Stomach (tissue), 9 donors: ENCODE data around the gene SNX9. TPM values are rescaled to one million over a fixed set of nuclear protein-coding genes. Genes with fewer than 3 reads are reported as not detected.
"Not testable (repeated sequence)": the region's sequence is repeated elsewhere in the genome, so short reads cannot be mapped to it uniquely, and the experiment has no call there.

Experiments used
- DNase-seq, 2 donors: peaks; one replicate each; pipeline versions ENCODE4 v3.0.0 to v3.0.0-alpha.2; 2013 to 2019
- H3K27ac ChIP-seq, 5 donors: fragments of 200-600 bp in 4 of 5; sonication (generic) in 4 of 5; one replicate each; pipeline ENCODE4 v1.5.1; 2013 to 2019; ENCODE audit warnings: mild to moderate bottlenecking in 1 of 5, moderate library complexity in 1 of 5
- H3K27me3 ChIP-seq, 3 donors: fragments of 200-600 bp; sonication (generic); one replicate each; pipeline ENCODE4 v1.5.1; 2017 to 2019; ENCODE audit warnings: mixed run types in 1 of 3
- H3K36me3 ChIP-seq, 4 donors: fragments of 200-600 bp; sonication (generic); 1 replicate in 3 of 4; 2 replicates in 1 of 4; pipeline ENCODE4 v1.5.1; 2016 to 2019
- H3K4me1 ChIP-seq, 4 donors: fragments of 200-600 bp; sonication (generic); one replicate each; pipeline ENCODE4 v1.5.1; 2016 to 2019
- H3K4me3 ChIP-seq, 4 donors: fragments of 200-600 bp; sonication (generic) in 3 of 4; one replicate each; pipeline ENCODE4 v1.5.1; 2016 to 2019; ENCODE audit warnings: mild to moderate bottlenecking in 1 of 4
- H3K9me3 ChIP-seq, 4 donors: fragments of 200-600 bp; sonication (generic); one replicate each; pipeline ENCODE4 v1.5.1; 2016 to 2019
- EP300 ChIP-seq: sonication (generic); formaldehyde crosslinking; IDR thresholded peaks from one replicate; pipeline ENCODE4 v1.6.1; 2017; ENCODE audit warnings: antibody characterized with exemption
- POLR2A ChIP-seq, 4 donors: fragments of 450-650 bp; IDR thresholded peaks; one replicate each; pipeline ENCODE4 v1.6.1; 2016; ENCODE audit warnings: antibody characterized with exemption in 4 of 4, control low read depth in 2 of 4, mild to moderate bottlenecking in 1 of 4, moderate library complexity in 1 of 4
- POLR2AphosphoS5 ChIP-seq, 3 donors: sonication (generic); formaldehyde crosslinking; IDR thresholded peaks; one replicate each; pipeline ENCODE4 v1.6.1; 2016; ENCODE audit warnings: antibody characterized with exemption in 3 of 3
- WGBS, 5 donors: extraction: QIAGEN DNeasy Blood & Tissue Kit in 3 of 5; methylation state at CpG; one replicate each; pipeline versions ENCODE4 v1.1.5 to v1.1.7; 2013 to 2018; 5-methylcytosine and 5-hydroxymethylcytosine counted together
- intact Hi-C: fragments of 100-400 bp; cut with DNase I; formaldehyde crosslinking; loops from one replicate; pipeline ENCODE4 v1.15.1; 2023; ENCODE audit warnings: low total_unique reads
- polyA plus RNA-seq, 3 donors: library from polyadenylated mRNA; stranded (reverse); fragments of 200-250 nt; gene quantifications; one replicate each; pipeline ENCODE4 v1.2.3, GENCODE V29; 2013
- total RNA-seq, 5 donors: library from RNA; depleted of rRNA; stranded (reverse); fragments of >200 nt; gene quantifications; one replicate each; pipeline versions ENCODE4 v1.1.0 to v1.2.3, GENCODE V29; 2014 to 2016
- TF ChIP-seq, protein P1 (sequence below), 7 experiments: fragments of 450-650 bp in 4 of 7; fragments of 200-600 bp in 3 of 7; sonication (generic) in 3 of 7; IDR thresholded peaks; one replicate each; pipeline ENCODE4 v1.5.1; 2016 to 2019; ENCODE audit warnings: antibody characterized with exemption in 7 of 7, control low read depth in 2 of 7, mild to moderate bottlenecking in 1 of 7
- donor health status: healthy with polysubstance abuse.
- donor health status: Bipolar disorder and iron deficiency.
- donor health status: healthy.

SNX9 gene
- total and polyA plus RNA-seq, 8 donors, result 21.4 to 58.7 (median 38.7) TPM

DNA sequence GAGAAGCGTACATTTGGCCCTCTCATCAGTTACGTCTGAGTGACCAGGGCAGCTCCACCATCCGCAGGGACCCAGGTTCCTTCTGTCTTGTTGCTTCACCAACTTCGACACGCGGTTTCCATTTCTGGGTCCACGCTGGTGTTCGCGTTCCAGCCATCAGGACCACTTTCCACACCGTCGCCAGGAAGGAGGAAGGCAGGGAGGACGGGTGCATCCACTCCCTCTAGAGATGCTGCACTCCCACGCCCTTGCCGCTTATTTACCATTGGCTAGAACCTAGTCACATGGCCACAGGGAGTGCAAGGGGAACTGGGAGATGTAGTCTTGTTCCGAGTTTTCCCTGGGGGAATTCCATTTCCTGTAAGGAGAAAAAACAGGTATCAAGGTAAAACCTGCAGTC, 33.2 kb upstream of the SNX9 start:
- H3K27ac ChIP-seq, result no peak overlapping the region
- no peaks in the 10 kb centered on the region for H3K36me3 ChIP-seq
- TF ChIP-seq POLR2A (IDR thresholded peaks at IDR 0.05), result no peak
- TF ChIP-seq EP300, result no peak
- TF ChIP-seq, protein P1, sequence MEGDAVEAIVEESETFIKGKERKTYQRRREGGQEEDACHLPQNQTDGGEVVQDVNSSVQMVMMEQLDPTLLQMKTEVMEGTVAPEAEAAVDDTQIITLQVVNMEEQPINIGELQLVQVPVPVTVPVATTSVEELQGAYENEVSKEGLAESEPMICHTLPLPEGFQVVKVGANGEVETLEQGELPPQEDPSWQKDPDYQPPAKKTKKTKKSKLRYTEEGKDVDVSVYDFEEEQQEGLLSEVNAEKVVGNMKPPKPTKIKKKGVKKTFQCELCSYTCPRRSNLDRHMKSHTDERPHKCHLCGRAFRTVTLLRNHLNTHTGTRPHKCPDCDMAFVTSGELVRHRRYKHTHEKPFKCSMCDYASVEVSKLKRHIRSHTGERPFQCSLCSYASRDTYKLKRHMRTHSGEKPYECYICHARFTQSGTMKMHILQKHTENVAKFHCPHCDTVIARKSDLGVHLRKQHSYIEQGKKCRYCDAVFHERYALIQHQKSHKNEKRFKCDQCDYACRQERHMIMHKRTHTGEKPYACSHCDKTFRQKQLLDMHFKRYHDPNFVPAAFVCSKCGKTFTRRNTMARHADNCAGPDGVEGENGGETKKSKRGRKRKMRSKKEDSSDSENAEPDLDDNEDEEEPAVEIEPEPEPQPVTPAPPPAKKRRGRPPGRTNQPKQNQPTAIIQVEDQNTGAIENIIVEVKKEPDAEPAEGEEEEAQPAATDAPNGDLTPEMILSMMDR (IDR thresholded peaks at IDR 0.05), result no peak
- TF ChIP-seq POLR2AphosphoS5 (IDR thresholded peaks at IDR 0.05), result no peak
- H3K9me3 ChIP-seq, result no peaks in the 10 kb centered on the region
- no peak for DNase-seq
- no peak overlapping the region for H3K4me3 ChIP-seq
- 87 to 92% (median 90%) methylated on average over 13 to 15 of the region's 15 CpGs for WGBS, 5 donors
- H3K27me3 ChIP-seq, result no peaks in the 10 kb centered on the region
- intact Hi-C loops, result no loop called here
- H3K4me1 ChIP-seq, result peaks cover 0 to 17% (median 10%) of the 10 kb centered on the region in 4 donors

DNA sequence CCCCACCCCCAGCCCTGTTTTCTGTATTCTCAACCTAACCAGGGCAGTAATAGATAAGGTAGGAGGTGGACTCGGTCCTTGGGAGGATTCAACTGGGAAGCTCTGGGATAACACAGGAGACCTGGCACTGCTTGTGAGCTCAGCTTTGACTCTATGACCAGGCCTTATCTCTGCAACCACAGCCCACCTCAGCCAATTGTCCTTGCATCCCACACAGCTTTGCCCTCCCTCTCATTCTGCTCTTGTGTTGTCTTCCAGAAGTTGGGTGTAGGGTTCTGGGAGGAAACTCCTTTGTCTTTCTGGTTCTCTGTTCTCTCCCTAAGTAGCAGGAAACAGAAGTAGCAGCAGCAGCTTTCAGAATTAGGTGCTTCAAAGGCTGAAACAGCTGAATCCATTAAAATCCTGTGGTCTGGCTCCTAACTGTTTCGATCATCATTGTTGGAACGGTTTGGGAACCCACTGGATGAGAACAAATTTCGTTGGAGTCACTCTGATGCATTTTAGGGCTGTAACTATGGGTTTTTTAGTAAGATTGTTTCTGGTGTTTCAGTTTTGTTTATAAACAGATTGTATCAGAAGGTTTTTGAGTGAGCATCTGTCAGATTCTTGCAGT, 32.4 kb upstream of the SNX9 start:
- Histone ChIP-seq H3K36me3 (no peaks in the 10 kb centered on the region), H3K27me3 (no peaks in the 10 kb centered on the region), H3K4me3 (no peak overlapping the region), H3K9me3 (no peaks in the 10 kb centered on the region), H3K27ac (peak overlapping the region in 3 of 5 donors; percentile 2 to 28 (median 25)), H3K4me1 (peaks cover 0 to 17% (median 10%) of the 10 kb centered on the region in 4 donors)
- intact Hi-C loops, result no loop called here
- TF ChIP-seq POLR2AphosphoS5 (IDR thresholded peaks at IDR 0.05), result no peak
- TF ChIP-seq, protein P1 (IDR thresholded peaks at IDR 0.05), result no peak
- no peak for DNase-seq
- WGBS, 5 donors, result 46 to 70% (median 54%) methylated on average over 4 of the region's 4 CpGs

DNA sequence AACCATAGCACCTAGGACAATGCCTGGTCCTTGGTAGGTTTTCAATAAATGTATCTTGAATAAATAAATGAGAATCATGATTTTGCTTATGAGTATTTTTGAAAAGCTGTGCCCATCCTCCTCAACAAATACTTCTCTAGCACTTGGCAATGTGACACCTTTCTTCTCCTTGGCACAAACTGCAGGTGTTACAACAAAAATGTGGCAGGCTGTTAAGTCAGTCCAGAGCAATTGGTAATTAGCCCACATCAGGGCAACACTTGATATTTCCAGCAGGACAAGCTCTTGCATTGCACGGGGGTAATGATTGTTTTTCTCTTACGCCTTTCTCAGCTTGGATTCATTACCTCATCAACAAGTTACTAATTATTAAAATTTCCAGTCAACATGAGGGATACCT, 31.6 kb upstream of the SNX9 start:
- no peak for TF ChIP-seq EP300
- TF ChIP-seq, protein P1 (IDR thresholded peaks at IDR 0.05), result peak in 1 of 7 experiments; percentile 11
- Histone ChIP-seq H3K4me3 (no peak overlapping the region), H3K9me3 (no peaks in the 10 kb centered on the region), H3K4me1 (peaks cover 0 to 17% (median 10%) of the 10 kb centered on the region in 4 donors), H3K36me3 (no peaks in the 10 kb centered on the region), H3K27me3 (no peaks in the 10 kb centered on the region), H3K27ac (no peak overlapping the region)
- WGBS, 5 donors, result 30 to 65% (median 40%) methylated on average over 2 of the region's 2 CpGs
- peak; percentile 35 to 49 for DNase-seq
- intact Hi-C loops, result no loop called here

DNA sequence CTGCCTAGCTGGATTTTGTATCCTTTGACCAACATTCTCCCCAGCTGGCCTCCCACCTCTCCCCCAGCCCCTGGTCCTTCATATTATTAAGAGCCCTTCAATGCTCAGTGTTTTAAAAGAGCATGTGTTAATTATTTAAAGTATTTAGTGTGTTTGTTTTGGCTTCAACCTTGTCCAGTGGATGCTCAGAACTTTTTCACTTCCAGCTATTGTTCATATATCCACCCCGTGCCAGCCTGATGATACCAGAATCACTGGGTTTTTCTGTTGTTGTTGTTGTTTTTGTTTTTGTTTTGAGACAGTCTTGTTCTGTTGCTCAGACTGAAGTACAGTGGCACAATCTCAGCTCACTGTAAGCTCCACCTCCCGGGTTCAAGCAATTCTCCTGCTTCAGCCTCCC, 30.4 kb upstream of the SNX9 start:
- TF ChIP-seq POLR2A (IDR thresholded peaks at IDR 0.05), result no peak
- TF ChIP-seq POLR2AphosphoS5 (IDR thresholded peaks at IDR 0.05), result no peak
- TF ChIP-seq EP300, result no peak
- TF ChIP-seq, protein P1 (IDR thresholded peaks at IDR 0.05), result no peak
- H3K27me3 ChIP-seq, result no peaks in the 10 kb centered on the region
- peaks cover 0 to 17% (median 10%) of the 10 kb centered on the region in 4 donors for H3K4me1 ChIP-seq
- 66 to 94% (median 78%) methylated on average over 2 of the region's 2 CpGs for WGBS, 5 donors
- no peak overlapping the region for H3K27ac ChIP-seq
- H3K36me3 ChIP-seq, result no peaks in the 10 kb centered on the region
- no peaks in the 10 kb centered on the region for H3K9me3 ChIP-seq
- no peak overlapping the region for H3K4me3 ChIP-seq
- DNase-seq, result no peak
- intact Hi-C loops, result no loop called here

DNA sequence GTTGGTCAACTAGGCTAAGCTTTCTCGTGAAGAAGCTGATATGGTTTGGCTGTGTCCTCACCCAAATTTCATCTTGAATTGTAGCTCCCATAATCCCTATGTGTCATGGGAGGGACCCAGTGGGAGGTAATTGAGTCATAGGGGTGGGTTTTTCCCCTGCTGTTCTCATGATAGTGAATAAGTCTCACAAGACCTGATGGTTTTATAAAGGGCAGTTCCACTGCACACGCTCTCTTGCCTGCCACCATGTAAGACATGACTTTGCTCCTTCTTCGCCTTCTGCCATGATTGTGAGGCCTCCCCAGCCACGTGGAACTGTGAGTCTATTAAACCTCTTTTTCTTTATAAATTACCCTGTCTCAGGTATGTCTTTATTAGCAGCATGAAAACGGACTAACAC, 29.0 kb upstream of the SNX9 start:
- H3K4me1 ChIP-seq, result peaks cover 0 to 17% (median 10%) of the 10 kb centered on the region in 4 donors
- 83 to 95% (median 89%) methylated on average over 5 of the region's 5 CpGs for WGBS, 5 donors
- intact Hi-C loops, H3K9me3 ChIP-seq, H3K27me3 ChIP-seq, DNase-seq, H3K4me3 ChIP-seq, H3K36me3 ChIP-seq, H3K27ac ChIP-seq: not testable (repeated sequence)
